ENCODE measurements around the gene MNX1.

MNX1 gene

DNA sequence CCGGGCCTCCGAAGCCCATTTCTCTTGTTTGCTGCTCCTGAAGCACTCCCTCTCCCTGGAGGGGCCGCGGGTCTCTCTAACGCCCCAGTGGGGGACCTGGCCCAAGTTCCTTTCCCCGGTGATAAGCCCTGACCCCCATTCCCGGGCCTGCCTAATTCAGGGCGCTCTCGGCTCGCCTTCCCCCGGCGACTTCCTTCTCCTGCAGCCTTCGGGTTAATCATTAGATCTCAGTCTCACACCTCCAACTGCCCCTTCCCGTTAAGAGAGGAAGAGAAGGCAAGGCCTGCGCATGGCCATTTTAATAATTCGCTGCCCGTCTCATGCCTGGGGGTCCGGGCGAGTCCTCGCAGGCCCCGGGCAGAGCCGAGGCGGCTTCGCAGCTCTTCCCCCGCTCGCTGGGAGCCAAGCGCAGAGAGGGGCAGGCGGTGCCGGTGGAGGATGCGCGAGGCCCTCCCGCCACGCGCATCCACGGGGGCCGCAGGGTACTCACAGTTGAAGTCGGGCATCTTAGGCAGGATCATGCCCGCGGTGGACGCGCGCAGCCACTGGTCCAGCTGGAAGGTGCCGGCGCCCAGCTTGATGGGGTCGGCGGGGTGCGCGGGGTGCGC lies 1.2 kb downstream of the MNX1 start:
- Histone ChIP-seq H3K9me2 (replicated peaks; ENCODE audit: low read depth, low read length) (no peaks in the 10 kb centered on the region), H3K36me3 (ENCODE audit: insufficient read depth, low read length) (no peaks in the 10 kb centered on the region), H3K4me3 (ENCODE audit: low read length, poor library complexity, severe bottlenecking) (no peak overlapping the region), H4K20me1 (ENCODE audit: insufficient read depth, low read length, poor library complexity, severe bottlenecking) (no peaks in the 10 kb centered on the region), H3F3A (ENCODE audit: low read depth) (no peaks in the 10 kb centered on the region), H2AFZ (ENCODE audit: low read length) (no peak overlapping the region), H3K4me1 (ENCODE audit: insufficient read depth, low read length, poor library complexity, severe bottlenecking) (no peaks in the 10 kb centered on the region), H3K79me2 (ENCODE audit: insufficient read depth, low read length) (no peaks in the 10 kb centered on the region), H3K9me3 (ENCODE audit: insufficient read depth, low read depth, low read length) (no peaks in the 10 kb centered on the region), H3K9ac (ENCODE audit: low read depth, low read length, poor library complexity, severe bottlenecking) (no peak overlapping the region), H3K27me3 (ENCODE audit: insufficient read depth, low read length, poor library complexity, severe bottlenecking) (no peaks in the 10 kb centered on the region), H3K4me2 (ENCODE audit: low read depth, low read length, poor library complexity, severe bottlenecking) (no peak overlapping the region)
- TF ChIP-seq EZH2phosphoT487 (IDR thresholded peaks at IDR 0.05; ENCODE audit: borderline replicate concordance) = no peak
- TF ChIP-seq, protein P1, sequence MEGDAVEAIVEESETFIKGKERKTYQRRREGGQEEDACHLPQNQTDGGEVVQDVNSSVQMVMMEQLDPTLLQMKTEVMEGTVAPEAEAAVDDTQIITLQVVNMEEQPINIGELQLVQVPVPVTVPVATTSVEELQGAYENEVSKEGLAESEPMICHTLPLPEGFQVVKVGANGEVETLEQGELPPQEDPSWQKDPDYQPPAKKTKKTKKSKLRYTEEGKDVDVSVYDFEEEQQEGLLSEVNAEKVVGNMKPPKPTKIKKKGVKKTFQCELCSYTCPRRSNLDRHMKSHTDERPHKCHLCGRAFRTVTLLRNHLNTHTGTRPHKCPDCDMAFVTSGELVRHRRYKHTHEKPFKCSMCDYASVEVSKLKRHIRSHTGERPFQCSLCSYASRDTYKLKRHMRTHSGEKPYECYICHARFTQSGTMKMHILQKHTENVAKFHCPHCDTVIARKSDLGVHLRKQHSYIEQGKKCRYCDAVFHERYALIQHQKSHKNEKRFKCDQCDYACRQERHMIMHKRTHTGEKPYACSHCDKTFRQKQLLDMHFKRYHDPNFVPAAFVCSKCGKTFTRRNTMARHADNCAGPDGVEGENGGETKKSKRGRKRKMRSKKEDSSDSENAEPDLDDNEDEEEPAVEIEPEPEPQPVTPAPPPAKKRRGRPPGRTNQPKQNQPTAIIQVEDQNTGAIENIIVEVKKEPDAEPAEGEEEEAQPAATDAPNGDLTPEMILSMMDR (conservative IDR thresholded peaks at IDR 0.05; ENCODE audit: low read length) = no peak

DNA sequence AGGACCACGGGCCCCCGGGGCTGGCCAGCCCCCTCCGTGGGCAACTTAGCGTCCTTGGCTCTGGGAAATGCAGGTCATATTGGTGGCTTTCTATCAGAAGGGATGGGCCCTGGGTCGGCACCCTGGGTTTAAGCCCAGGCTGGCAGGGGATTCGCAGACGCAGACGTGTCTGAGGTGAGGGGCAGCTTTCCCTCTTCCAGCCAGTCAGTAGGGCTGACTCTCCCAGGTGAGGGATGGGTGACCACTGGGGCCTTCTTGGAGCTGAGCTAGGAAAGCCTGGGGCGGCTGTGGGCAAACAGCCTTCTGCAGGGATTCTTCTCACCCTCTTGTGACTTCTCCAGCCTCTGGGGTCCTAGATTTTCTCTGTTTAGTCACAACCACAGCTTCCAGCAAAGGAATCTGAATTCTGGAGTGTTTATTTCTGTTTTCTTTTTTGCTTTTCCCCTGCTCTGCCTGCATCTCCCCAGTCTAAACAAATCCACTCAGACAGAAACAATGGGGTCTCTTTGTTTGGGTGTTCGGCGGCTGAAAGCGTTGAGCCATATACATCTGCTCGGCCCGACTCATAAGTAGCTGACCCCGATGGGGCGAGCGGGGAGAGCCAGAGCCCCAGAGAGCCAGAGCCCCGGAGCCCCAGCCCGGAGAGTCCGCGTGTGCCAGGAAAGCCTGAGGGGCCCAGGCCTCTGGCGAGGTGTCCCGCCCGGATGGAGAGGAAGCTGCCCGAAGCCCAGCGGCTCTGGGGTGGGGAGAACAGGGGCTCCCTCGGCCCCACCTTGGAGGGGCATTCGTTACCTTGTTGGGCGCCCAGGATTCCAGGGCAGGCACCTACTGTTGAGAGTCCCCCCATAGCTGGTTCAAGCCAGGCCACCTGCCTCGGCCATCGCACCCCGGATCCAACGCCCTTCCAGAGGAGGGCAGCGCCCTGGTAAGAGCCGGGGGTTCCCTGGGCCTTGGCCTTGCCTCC lies 2.0 kb downstream of the MNX1 start:
- no peak overlapping the region for H3K4me2 ChIP-seq (ENCODE audit: low read depth, low read length, poor library complexity, severe bottlenecking)
- no peaks in the 10 kb centered on the region for H3F3A ChIP-seq (ENCODE audit: low read depth)
- no peaks in the 10 kb centered on the region for H3K79me2 ChIP-seq (ENCODE audit: insufficient read depth, low read length)
- no peaks in the 10 kb centered on the region for H3K36me3 ChIP-seq (ENCODE audit: insufficient read depth, low read length)
- no peak overlapping the region for H2AFZ ChIP-seq (ENCODE audit: low read length)
- no peaks in the 10 kb centered on the region for H4K20me1 ChIP-seq (ENCODE audit: insufficient read depth, low read length, poor library complexity, severe bottlenecking)
- H3K4me3 ChIP-seq (ENCODE audit: low read length, poor library complexity, severe bottlenecking) = no peak overlapping the region
- H3K9me2 ChIP-seq (replicated peaks; ENCODE audit: low read depth, low read length) = no peaks in the 10 kb centered on the region
- H3K4me1 ChIP-seq (ENCODE audit: insufficient read depth, low read length, poor library complexity, severe bottlenecking) = no peaks in the 10 kb centered on the region
- H3K27me3 ChIP-seq (ENCODE audit: insufficient read depth, low read length, poor library complexity, severe bottlenecking) = no peaks in the 10 kb centered on the region
- no peak for TF ChIP-seq EZH2phosphoT487 (IDR thresholded peaks at IDR 0.05; ENCODE audit: borderline replicate concordance)
- TF ChIP-seq, protein P1 (conservative IDR thresholded peaks at IDR 0.05; ENCODE audit: low read length) = no peak
- no peaks in the 10 kb centered on the region for H3K9me3 ChIP-seq (ENCODE audit: insufficient read depth, low read depth, low read length)
- H3K9ac ChIP-seq (ENCODE audit: low read depth, low read length, poor library complexity, severe bottlenecking) = no peak overlapping the region

DNA sequence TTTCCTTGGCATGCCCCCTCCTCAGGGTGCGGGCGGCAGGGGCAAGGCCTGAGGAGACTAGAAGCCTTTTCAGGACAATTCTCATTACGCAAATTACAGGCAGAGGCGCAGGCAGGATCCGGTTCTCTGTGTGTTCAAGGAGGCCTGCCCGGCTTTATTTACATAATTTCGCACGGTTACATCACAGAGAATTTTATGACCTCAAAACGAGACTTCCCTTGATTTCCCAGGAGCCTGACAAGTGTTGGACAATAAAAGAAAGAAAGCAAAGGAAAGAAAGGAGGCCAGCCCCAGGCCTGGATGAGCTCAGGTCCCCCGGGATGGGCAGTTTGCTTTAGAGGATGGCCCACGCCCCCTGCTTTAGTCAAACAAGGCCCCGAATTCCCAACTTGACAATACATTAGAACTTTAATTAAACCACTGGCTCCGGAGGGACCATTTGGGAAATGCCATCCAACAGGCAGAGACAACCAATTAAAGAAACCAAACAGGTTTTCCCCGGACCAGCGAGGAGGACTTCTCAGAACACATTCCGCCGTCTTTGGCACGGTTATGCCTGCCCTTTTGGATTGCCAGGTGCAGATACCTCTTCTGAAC lies 2.9 kb downstream of the MNX1 start:
- H3K9me3 ChIP-seq (ENCODE audit: insufficient read depth, low read depth, low read length) = no peaks in the 10 kb centered on the region
- H4K20me1 ChIP-seq (ENCODE audit: insufficient read depth, low read length, poor library complexity, severe bottlenecking) = no peaks in the 10 kb centered on the region
- TF ChIP-seq EZH2phosphoT487 (IDR thresholded peaks at IDR 0.05; ENCODE audit: borderline replicate concordance) = no peak
- TF ChIP-seq, protein P1 (conservative IDR thresholded peaks at IDR 0.05; ENCODE audit: low read length) = no peak
- no peak overlapping the region for H3K4me2 ChIP-seq (ENCODE audit: low read depth, low read length, poor library complexity, severe bottlenecking)
- no peak overlapping the region for H3K9ac ChIP-seq (ENCODE audit: low read depth, low read length, poor library complexity, severe bottlenecking)
- no peaks in the 10 kb centered on the region for H3K79me2 ChIP-seq (ENCODE audit: insufficient read depth, low read length)
- H3K27me3 ChIP-seq (ENCODE audit: insufficient read depth, low read length, poor library complexity, severe bottlenecking) = no peaks in the 10 kb centered on the region
- H3K36me3 ChIP-seq (ENCODE audit: insufficient read depth, low read length) = no peaks in the 10 kb centered on the region
- no peak overlapping the region for H3K4me3 ChIP-seq (ENCODE audit: low read length, poor library complexity, severe bottlenecking)
- H3K4me1 ChIP-seq (ENCODE audit: insufficient read depth, low read length, poor library complexity, severe bottlenecking) = no peaks in the 10 kb centered on the region
- no peaks in the 10 kb centered on the region for H3F3A ChIP-seq (ENCODE audit: low read depth)
- H2AFZ ChIP-seq (ENCODE audit: low read length) = no peak overlapping the region
- H3K9me2 ChIP-seq (replicated peaks; ENCODE audit: low read depth, low read length) = no peaks in the 10 kb centered on the region

Data from Loucy (cell line).